Colonic mucosa (tissue), 4 donors: ENCODE measurements around the gene CCNG1. TPM values are rescaled to one million over a fixed set of nuclear protein-coding genes. Genes with fewer than 3 reads are reported as not detected.
"Not testable (repeated sequence)": the region's sequence is repeated elsewhere in the genome, so short reads cannot be mapped to it uniquely, and the experiment has no call there.

Source experiments
- DNase-seq: peaks from one replicate; pipeline ENCODE4 v3.0.0-alpha.2; 2020
- H3K27ac ChIP-seq: fragments of 200-600 bp; one replicate; pipeline ENCODE4 v1.8.0; 2021
- H3K27me3 ChIP-seq: fragments of 200-600 bp; one replicate; pipeline ENCODE4 v1.8.0; 2021
- H3K36me3 ChIP-seq: fragments of 200-600 bp; one replicate; pipeline ENCODE4 v1.8.0; 2021
- H3K4me1 ChIP-seq: fragments of 200-600 bp; one replicate; pipeline ENCODE4 v1.8.0; 2021; ENCODE audit warnings: mild to moderate bottlenecking
- H3K4me3 ChIP-seq: fragments of 200-600 bp; one replicate; pipeline ENCODE4 v1.8.0; 2021
- H3K9ac ChIP-seq, 2 donors: one replicate each; pipeline ENCODE4 v1.7.0; 2013; ENCODE audit warnings: control low read depth in 2 of 2, low read depth in 2 of 2, low read length in 2 of 2
- H3K9me3 ChIP-seq: fragments of 200-600 bp; one replicate; pipeline ENCODE4 v1.8.0; 2021
- CTCF ChIP-seq: fragments of 200-600 bp; IDR thresholded peaks from one replicate; pipeline ENCODE4 v1.8.0; 2022; ENCODE audit warnings: antibody characterized with exemption, mild to moderate bottlenecking
- intact Hi-C: fragments of 100-400 bp; cut with DNase I; formaldehyde crosslinking; loops from one replicate; pipeline ENCODE4 v1.14.1; 2022
- total RNA-seq, 2 donors: library from RNA; stranded (reverse); fragmentation: NEBNext Ultra II Directional in 1 of 2; extraction: Animal tissue kit (Norgen Biotek cat#: 25700) in 1 of 2; gene quantifications; one replicate each; pipeline ENCODE4 v1.2.1, GENCODE V29; 2021
- donor health status: healthy.
- donor health status: DM: no; HTN: no; CAD: no.
- donor health status: DM: no; HTN: no; CAD: no.

CCNG1 gene
- total RNA-seq, 2 donors from 2014 or later, result 149 to 265 TPM

- Histone ChIP-seq H3K9ac (no peak overlapping the region), H3K4me3 (no peak overlapping the region), H3K4me1 (no peaks in the 10 kb centered on the region), H3K36me3 (peaks cover 5% of the 10 kb centered on the region), H3K27ac (no peak overlapping the region), H3K27me3 (no peaks in the 10 kb centered on the region), H3K9me3 (no peaks in the 10 kb centered on the region)
- no peak for TF ChIP-seq CTCF
- intact Hi-C loops, result no loop called here
- DNase-seq, result no peak
Measured at GRCh38 chr5:163451489-163451888, 14.1 kb downstream of the CCNG1 start.

GRCh38 chr5:163453705-163454104, 16.3 kb downstream of the CCNG1 start:
- H3K4me1 ChIP-seq, result no peaks in the 10 kb centered on the region
- H3K4me3 ChIP-seq, result no peak overlapping the region
- DNase-seq, result no peak
- no peaks in the 10 kb centered on the region for H3K27me3 ChIP-seq
- H3K36me3 ChIP-seq, result no peaks in the 10 kb centered on the region
- no peaks in the 10 kb centered on the region for H3K9me3 ChIP-seq
- intact Hi-C loops, result no loop called here
- H3K27ac ChIP-seq, result no peak overlapping the region
- TF ChIP-seq CTCF, result no peak
- H3K9ac ChIP-seq, result no peak overlapping the region

- H3K9ac ChIP-seq, intact Hi-C loops, H3K27me3 ChIP-seq, H3K9me3 ChIP-seq, H3K4me1 ChIP-seq, H3K27ac ChIP-seq, DNase-seq, H3K36me3 ChIP-seq, H3K4me3 ChIP-seq: not testable (repeated sequence)
Measured at GRCh38 chr5:163455406-163455805, 18.0 kb downstream of the CCNG1 start.

GRCh38 chr5:163456029-163456589, 18.7 kb downstream of the CCNG1 start:
- no peak for DNase-seq
- intact Hi-C loops, result no loop called here
- no peaks in the 10 kb centered on the region for H3K36me3 ChIP-seq

GRCh38 chr5:163456840-163457239, 19.4 kb downstream of the CCNG1 start:
- H3K27me3 ChIP-seq, result no peaks in the 10 kb centered on the region
- no peaks in the 10 kb centered on the region for H3K9me3 ChIP-seq
- no peaks in the 10 kb centered on the region for H3K36me3 ChIP-seq
- peaks cover 5% of the 10 kb centered on the region for H3K4me1 ChIP-seq
- no peak for TF ChIP-seq CTCF
- no peak for DNase-seq
- intact Hi-C loops, result no loop called here
- no peak overlapping the region for H3K4me3 ChIP-seq
- H3K9ac ChIP-seq, result no peak overlapping the region
- no peak overlapping the region for H3K27ac ChIP-seq

More at GRCh38 chr5:163456029-163456589, 18.7 kb downstream of the CCNG1 start:
- peaks cover 4% of the 10 kb centered on the region for H3K4me1 ChIP-seq
- H3K9ac ChIP-seq, result no peak overlapping the region
- H3K27me3 ChIP-seq, result no peaks in the 10 kb centered on the region
- no peaks in the 10 kb centered on the region for H3K9me3 ChIP-seq
- no peak overlapping the region for H3K27ac ChIP-seq
- TF ChIP-seq CTCF, result no peak
- H3K4me3 ChIP-seq, result no peak overlapping the region

- Histone ChIP-seq H3K4me3 (peak overlapping the region; percentile 68), H3K27me3 (no peaks in the 10 kb centered on the region)
- intact Hi-C loops, result no loop called here
Measured at GRCh38 chr5:163458778-163459385, 21.5 kb downstream of the CCNG1 start.

More at GRCh38 chr5:163458778-163459385, 21.5 kb downstream of the CCNG1 start:
- DNase-seq, result no peak
- H3K27ac ChIP-seq, result peak overlapping the region; percentile 80
- no peaks in the 10 kb centered on the region for H3K9me3 ChIP-seq
- H3K9ac ChIP-seq, result peak overlapping the region; percentile 90
- no peaks in the 10 kb centered on the region for H3K36me3 ChIP-seq
- no peak for TF ChIP-seq CTCF
- peaks cover 5% of the 10 kb centered on the region for H3K4me1 ChIP-seq
